Keratinocyte (primary cell): ENCODE measurements around the gene KLK7.

Source experiments
- EZH2 ChIP-seq: IDR thresholded peaks from one replicate; pipeline ENCODE4 v1.6.1; 2012; ENCODE audit warnings: inconsistent platforms, mild to moderate bottlenecking, low read length, moderate library complexity
- TF ChIP-seq, protein P1 (sequence below), 3 experiments: IDR thresholded peaks in 1 of 3; conservative IDR thresholded peaks in 1 of 3; optimal IDR thresholded peaks in 1 of 3; 2 replicates in 2 of 3; 3 replicates in 1 of 3; pipeline versions ENCODE3 to v1.5.1; 2011; ENCODE audit warnings: low read length in 3 of 3, mild to moderate bottlenecking in 3 of 3, moderate library complexity in 2 of 3, control low read depth in 1 of 3, inconsistent platforms in 1 of 3; ENCODE audit not compliant: insufficient read depth in 2 of 3; ENCODE audit errors: extremely low read depth in 1 of 3

DNA sequence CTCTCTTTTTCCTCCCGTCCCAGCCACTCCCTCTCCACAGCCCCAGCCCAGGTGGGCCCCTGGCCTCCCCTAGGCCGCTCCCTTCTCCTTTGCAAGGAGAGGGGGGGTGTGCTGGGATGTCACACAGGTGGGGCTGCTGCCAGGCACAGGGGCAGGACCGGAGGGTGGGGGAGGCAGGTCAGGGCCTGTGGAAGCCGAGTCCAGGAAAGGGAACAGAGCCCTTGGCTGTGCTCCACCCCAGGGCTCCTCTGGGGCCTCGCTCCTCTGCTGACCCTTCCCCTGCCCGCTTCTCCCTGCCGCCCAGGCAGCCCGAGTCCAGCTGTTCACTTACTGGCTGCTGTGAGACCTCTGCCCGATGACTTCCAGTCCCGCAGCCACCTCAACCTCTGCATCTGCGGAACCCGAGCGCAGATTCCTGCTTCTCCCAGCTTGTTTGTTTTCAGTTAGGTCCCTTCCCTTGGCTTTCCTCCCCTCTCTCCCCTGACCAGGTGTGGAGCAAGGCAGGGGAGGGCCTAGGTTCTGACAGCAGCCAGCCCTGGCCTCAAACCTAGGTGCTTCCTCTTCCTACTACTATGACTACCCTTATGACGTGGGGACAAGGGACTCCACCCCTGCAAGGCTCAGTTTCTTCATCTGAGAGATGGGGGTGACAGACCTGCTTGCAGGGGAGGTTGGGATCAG lies 43.5 kb upstream of the KLK7 start:
- TF ChIP-seq, protein P1, sequence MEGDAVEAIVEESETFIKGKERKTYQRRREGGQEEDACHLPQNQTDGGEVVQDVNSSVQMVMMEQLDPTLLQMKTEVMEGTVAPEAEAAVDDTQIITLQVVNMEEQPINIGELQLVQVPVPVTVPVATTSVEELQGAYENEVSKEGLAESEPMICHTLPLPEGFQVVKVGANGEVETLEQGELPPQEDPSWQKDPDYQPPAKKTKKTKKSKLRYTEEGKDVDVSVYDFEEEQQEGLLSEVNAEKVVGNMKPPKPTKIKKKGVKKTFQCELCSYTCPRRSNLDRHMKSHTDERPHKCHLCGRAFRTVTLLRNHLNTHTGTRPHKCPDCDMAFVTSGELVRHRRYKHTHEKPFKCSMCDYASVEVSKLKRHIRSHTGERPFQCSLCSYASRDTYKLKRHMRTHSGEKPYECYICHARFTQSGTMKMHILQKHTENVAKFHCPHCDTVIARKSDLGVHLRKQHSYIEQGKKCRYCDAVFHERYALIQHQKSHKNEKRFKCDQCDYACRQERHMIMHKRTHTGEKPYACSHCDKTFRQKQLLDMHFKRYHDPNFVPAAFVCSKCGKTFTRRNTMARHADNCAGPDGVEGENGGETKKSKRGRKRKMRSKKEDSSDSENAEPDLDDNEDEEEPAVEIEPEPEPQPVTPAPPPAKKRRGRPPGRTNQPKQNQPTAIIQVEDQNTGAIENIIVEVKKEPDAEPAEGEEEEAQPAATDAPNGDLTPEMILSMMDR (optimal IDR thresholded peaks at IDR 0.05 in 1 of 3, IDR thresholded peaks at IDR 0.05 in 1 of 3, conservative IDR thresholded peaks at IDR 0.05 in 1 of 3; ENCODE audit: extremely low read depth in 1 of 3, insufficient read depth in 2 of 3, low read length in 3 of 3) = no peak
- TF ChIP-seq EZH2 = no peak
